SK-N-SH treated with all-trans-retinoic acid at 6 μM for 48 hours (cell line): ENCODE data around the gene MAPK8IP3.

Source experiments
- ATAC-seq: fragments of 200-7000 bp; cut with Tn5 transposase; 3 replicates; pipeline ENCODE4 v1.9.1; 2020; ENCODE audit warnings: mild to moderate bottlenecking, moderate library complexity
- ARNTL ChIP-seq: fragments of 450-650 bp; formaldehyde crosslinking; IDR thresholded peaks from 2 replicates; pipeline ENCODE4 v1.5.0; 2020; ENCODE audit warnings: low read depth, mild to moderate bottlenecking, moderate library complexity, borderline replicate concordance
- BACH2 ChIP-seq: fragments of 250-450 bp; sonication (Bioruptor Pico); IDR thresholded peaks from 2 replicates; pipeline ENCODE4 v1.9.0; 2021; ENCODE audit warnings: mild to moderate bottlenecking, borderline replicate concordance
- CSDC2 ChIP-seq: fragments of 250-450 bp; sonication (Bioruptor Pico); IDR thresholded peaks from 2 replicates; pipeline ENCODE4 v1.5.0; 2020; ENCODE audit warnings: mild to moderate bottlenecking, moderate library complexity
- ESRRG ChIP-seq: fragments of 250-450 bp; sonication (Bioruptor Pico); IDR thresholded peaks from 2 replicates; pipeline ENCODE4 v1.6.1; 2021; ENCODE audit warnings: mild to moderate bottlenecking
- GLIS3 ChIP-seq: fragments of 250-450 bp; sonication (Bioruptor Pico); IDR thresholded peaks from 2 replicates; pipeline ENCODE4 v1.5.0; 2020; ENCODE audit warnings: mild to moderate bottlenecking, moderate library complexity
- ISL1 ChIP-seq: fragments of 250-450 bp; sonication (Bioruptor Pico); IDR thresholded peaks from 2 replicates; pipeline ENCODE4 v2.1.2; 2022; ENCODE audit warnings: mild to moderate bottlenecking, moderate library complexity
- OSR1 ChIP-seq: fragments of 250-450 bp; sonication (Bioruptor Pico); IDR thresholded peaks from 2 replicates; pipeline ENCODE4 v1.8.0; 2022; ENCODE audit warnings: moderate library complexity, mild to moderate bottlenecking, inconsistent platforms
- PATZ1 ChIP-seq: fragments of 250-450 bp; sonication (Bioruptor Pico); IDR thresholded peaks from 2 replicates; pipeline ENCODE4 v1.8.0; 2020; ENCODE audit warnings: mild to moderate bottlenecking, moderate library complexity, borderline replicate concordance
- RARB ChIP-seq: fragments of 250-450 bp; sonication (Bioruptor Pico); IDR thresholded peaks from 2 replicates; pipeline ENCODE4 v1.8.0; 2021; ENCODE audit warnings: mild to moderate bottlenecking, moderate library complexity
- SNAI2 ChIP-seq: fragments of 250-450 bp; sonication (Bioruptor Pico); IDR thresholded peaks from 2 replicates; pipeline ENCODE4 v1.5.0; 2020; ENCODE audit warnings: mild to moderate bottlenecking, moderate library complexity
- TCF4 ChIP-seq: fragments of 250-450 bp; sonication (Bioruptor Pico); IDR thresholded peaks from 2 replicates; pipeline ENCODE4 v1.8.0; 2021; ENCODE audit warnings: mild to moderate bottlenecking, moderate library complexity, borderline replicate concordance
- TOX ChIP-seq: fragments of 250-450 bp; sonication (Bioruptor Pico); IDR thresholded peaks from 2 replicates; pipeline ENCODE4 v1.8.0; 2021; ENCODE audit warnings: mild to moderate bottlenecking, moderate library complexity, borderline replicate concordance
- TSHZ2 ChIP-seq: fragments of 250-450 bp; sonication (Bioruptor Pico); IDR thresholded peaks from 2 replicates; pipeline ENCODE4 v1.5.0; 2020; ENCODE audit warnings: mild to moderate bottlenecking, moderate library complexity
- ZC3H10 ChIP-seq: fragments of 250-450 bp; sonication (Bioruptor Pico); IDR thresholded peaks from 2 replicates; pipeline ENCODE4 v1.5.1; 2021; ENCODE audit warnings: mild to moderate bottlenecking, moderate library complexity
- ZFP3 ChIP-seq: fragments of 250-450 bp; sonication (Bioruptor Pico); IDR thresholded peaks from 2 replicates; pipeline ENCODE4 v1.5.0; 2020; ENCODE audit warnings: mild to moderate bottlenecking, moderate library complexity
- ZFP30 ChIP-seq: fragments of 450-650 bp; formaldehyde crosslinking; IDR thresholded peaks from 2 replicates; pipeline ENCODE4 v1.5.0; 2022; ENCODE audit warnings: mild to moderate bottlenecking, moderate library complexity
- ZNF565 ChIP-seq: fragments of 450-650 bp; formaldehyde crosslinking; conservative IDR thresholded peaks from 2 replicates; pipeline ENCODE4 v1.5.0; 2020; ENCODE audit warnings: low read depth, mild to moderate bottlenecking, moderate library complexity
- ZNF70 ChIP-seq: fragments of 450-650 bp; formaldehyde crosslinking; IDR thresholded peaks from 2 replicates; pipeline ENCODE4 v1.5.0; 2020; ENCODE audit warnings: mild to moderate bottlenecking, moderate library complexity
- ZNF8 ChIP-seq: fragments of 450-650 bp; formaldehyde crosslinking; IDR thresholded peaks from 2 replicates; pipeline ENCODE4 v1.5.0; 2020; ENCODE audit warnings: mild to moderate bottlenecking, moderate library complexity
- TF ChIP-seq, protein P1 (sequence below): fragments of 250-450 bp; sonication (Bioruptor Pico); IDR thresholded peaks from 2 replicates; pipeline ENCODE4 v1.5.1; 2020; ENCODE audit warnings: low read depth, mild to moderate bottlenecking, moderate library complexity
- TF ChIP-seq, protein P2 (sequence below): fragments of 250-450 bp; sonication (Bioruptor Pico); IDR thresholded peaks from 2 replicates; pipeline ENCODE4 v1.8.0; 2021; ENCODE audit warnings: low read depth, mild to moderate bottlenecking, moderate library complexity, borderline replicate concordance
- TF ChIP-seq, protein P3 (sequence below): fragments of 250-450 bp; sonication (Bioruptor Pico); IDR thresholded peaks from 2 replicates; pipeline ENCODE4 v1.5.1; 2021; ENCODE audit warnings: mild to moderate bottlenecking, moderate library complexity

MAPK8IP3 gene

GRCh38 chr16:1673424-1674151, 32.4 kb upstream of the MAPK8IP3 start:
- ATAC-seq: no peak

DNA sequence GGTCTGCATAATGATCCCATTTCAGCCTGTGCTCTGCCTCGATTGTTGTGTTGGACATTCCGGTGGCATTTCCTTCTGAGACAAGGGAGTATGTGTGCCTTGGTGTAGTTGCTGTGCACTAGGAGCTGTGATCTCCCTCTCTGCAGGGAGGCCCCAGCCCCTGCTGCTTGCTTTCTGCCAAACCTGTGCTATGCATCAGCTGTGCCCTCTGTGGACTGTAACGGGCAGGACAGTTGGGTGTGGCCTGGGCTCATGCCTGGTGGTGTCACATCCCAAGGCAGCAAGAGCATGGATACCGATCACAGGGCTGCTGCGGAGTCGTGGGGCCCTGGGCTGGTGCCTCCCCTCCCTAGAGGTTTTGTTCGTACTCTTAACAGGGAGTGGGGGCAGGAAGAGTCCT, 31.7 kb upstream of the MAPK8IP3 start:
- TF ChIP-seq, protein P1, sequence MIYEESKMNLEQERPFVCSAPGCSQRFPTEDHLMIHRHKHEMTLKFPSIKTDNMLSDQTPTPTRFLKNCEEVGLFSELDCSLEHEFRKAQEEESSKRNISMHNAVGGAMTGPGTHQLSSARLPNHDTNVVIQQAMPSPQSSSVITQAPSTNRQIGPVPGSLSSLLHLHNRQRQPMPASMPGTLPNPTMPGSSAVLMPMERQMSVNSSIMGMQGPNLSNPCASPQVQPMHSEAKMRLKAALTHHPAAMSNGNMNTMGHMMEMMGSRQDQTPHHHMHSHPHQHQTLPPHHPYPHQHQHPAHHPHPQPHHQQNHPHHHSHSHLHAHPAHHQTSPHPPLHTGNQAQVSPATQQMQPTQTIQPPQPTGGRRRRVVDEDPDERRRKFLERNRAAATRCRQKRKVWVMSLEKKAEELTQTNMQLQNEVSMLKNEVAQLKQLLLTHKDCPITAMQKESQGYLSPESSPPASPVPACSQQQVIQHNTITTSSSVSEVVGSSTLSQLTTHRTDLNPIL: no peak
- no peak for TF ChIP-seq ZC3H10 (CRISPR knock-in tag)
- TF ChIP-seq RARB (CRISPR knock-in tag): no peak
- no peak for TF ChIP-seq BACH2 (CRISPR knock-in tag)
- TF ChIP-seq PATZ1 (CRISPR knock-in tag): no peak
- TF ChIP-seq ZNF8 (CRISPR knock-in tag): no peak
- TF ChIP-seq, protein P2, sequence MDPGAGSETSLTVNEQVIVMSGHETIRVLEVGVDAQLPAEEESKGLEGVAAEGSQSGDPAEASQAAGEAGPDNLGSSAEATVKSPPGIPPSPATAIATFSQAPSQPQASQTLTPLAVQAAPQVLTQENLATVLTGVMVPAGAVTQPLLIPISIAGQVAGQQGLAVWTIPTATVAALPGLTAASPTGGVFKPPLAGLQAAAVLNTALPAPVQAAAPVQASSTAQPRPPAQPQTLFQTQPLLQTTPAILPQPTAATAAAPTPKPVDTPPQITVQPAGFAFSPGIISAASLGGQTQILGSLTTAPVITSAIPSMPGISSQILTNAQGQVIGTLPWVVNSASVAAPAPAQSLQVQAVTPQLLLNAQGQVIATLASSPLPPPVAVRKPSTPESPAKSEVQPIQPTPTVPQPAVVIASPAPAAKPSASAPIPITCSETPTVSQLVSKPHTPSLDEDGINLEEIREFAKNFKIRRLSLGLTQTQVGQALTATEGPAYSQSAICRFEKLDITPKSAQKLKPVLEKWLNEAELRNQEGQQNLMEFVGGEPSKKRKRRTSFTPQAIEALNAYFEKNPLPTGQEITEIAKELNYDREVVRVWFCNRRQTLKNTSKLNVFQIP: no peak
- no peak for TF ChIP-seq TOX (CRISPR knock-in tag)
- TF ChIP-seq ARNTL: no peak
- no peak for TF ChIP-seq GLIS3 (CRISPR knock-in tag)
- no peak for TF ChIP-seq CSDC2 (CRISPR knock-in tag)
- TF ChIP-seq ZNF565 (CRISPR knock-in tag): no peak
- no peak for ATAC-seq

More at GRCh38 chr16:1673424-1674151, 32.4 kb upstream of the MAPK8IP3 start:
- TF ChIP-seq, protein P1: no peak
- TF ChIP-seq TCF4 (CRISPR knock-in tag) (no peak), GLIS3 (CRISPR knock-in tag) (no peak), BACH2 (CRISPR knock-in tag) (no peak), ZC3H10 (CRISPR knock-in tag) (no peak), RARB (CRISPR knock-in tag) (no peak), CSDC2 (CRISPR knock-in tag) (no peak), ARNTL (no peak), TSHZ2 (CRISPR knock-in tag) (no peak), ZNF8 (CRISPR knock-in tag) (no peak), TOX (CRISPR knock-in tag) (no peak), SNAI2 (CRISPR knock-in tag) (no peak)

DNA sequence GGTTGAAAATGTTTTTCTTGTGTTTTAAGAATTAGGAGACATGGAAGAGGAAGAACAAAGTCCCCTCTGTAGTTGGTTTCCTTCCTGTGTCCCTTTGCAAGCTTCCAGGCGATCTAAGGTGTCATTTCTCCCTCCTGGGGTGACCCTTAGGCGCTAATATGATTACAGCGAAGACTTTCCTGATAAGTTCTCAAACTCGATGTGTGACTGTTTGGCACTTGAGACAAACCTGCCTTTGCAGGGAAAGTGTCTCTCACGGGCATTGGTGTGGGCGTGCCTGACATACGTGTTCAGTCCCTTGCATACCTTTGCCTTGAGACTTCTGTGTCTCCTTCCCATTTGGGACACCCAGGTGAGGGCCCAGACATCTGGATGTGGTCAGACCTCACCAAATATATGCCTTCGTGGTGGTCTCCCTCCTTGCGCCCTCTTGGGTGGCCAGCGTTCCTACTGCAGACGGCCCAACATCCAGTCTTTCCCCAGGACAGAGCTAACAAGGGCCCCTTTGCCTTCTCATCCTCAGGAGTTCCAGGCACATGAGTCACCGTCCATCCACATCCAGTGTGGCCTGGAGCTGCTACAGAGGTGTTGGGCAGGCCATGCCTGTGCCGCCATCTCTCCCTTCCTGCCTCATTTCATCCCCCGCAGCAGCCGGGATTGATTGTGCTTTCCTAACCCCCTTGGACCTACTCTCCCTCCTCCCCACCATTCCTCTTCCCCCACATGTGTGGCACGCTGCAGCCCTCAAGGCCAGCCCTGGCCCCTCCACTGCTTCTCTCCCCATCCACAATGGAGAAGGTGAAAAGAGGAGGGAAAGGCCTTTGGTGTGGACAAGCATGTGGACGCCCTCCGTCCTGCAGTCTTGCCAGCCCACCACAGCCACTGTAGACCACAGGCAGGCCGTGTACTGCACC, 31.0 kb upstream of the MAPK8IP3 start:
- peak; percentile 47 for ATAC-seq
- no peak for TF ChIP-seq ZC3H10 (CRISPR knock-in tag)
- no peak for TF ChIP-seq ZFP30 (CRISPR knock-in tag)
- TF ChIP-seq ZNF565 (CRISPR knock-in tag): no peak
- no peak for TF ChIP-seq TOX (CRISPR knock-in tag)
- no peak for TF ChIP-seq OSR1 (CRISPR knock-in tag)
- no peak for TF ChIP-seq BACH2 (CRISPR knock-in tag)
- TF ChIP-seq, protein P3, sequence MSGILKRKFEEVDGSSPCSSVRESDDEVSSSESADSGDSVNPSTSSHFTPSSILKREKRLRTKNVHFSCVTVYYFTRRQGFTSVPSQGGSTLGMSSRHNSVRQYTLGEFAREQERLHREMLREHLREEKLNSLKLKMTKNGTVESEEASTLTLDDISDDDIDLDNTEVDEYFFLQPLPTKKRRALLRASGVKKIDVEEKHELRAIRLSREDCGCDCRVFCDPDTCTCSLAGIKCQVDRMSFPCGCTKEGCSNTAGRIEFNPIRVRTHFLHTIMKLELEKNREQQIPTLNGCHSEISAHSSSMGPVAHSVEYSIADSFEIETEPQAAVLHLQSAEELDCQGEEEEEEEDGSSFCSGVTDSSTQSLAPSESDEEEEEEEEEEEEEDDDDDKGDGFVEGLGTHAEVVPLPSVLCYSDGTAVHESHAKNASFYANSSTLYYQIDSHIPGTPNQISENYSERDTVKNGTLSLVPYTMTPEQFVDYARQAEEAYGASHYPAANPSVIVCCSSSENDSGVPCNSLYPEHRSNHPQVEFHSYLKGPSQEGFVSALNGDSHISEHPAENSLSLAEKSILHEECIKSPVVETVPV (CRISPR knock-in tag): no peak
- TF ChIP-seq TCF4 (CRISPR knock-in tag): no peak
- TF ChIP-seq ESRRG (CRISPR knock-in tag): no peak
- no peak for TF ChIP-seq SNAI2 (CRISPR knock-in tag)
- no peak for TF ChIP-seq RARB (CRISPR knock-in tag)
- no peak for TF ChIP-seq GLIS3 (CRISPR knock-in tag)
- TF ChIP-seq ARNTL: no peak
- TF ChIP-seq, protein P2: no peak
- no peak for TF ChIP-seq ZNF70
- TF ChIP-seq ZFP3 (CRISPR knock-in tag): no peak
- no peak for TF ChIP-seq ISL1
